CD4-positive, alpha-beta T cell treated with Interleukin-21 for 1 hour (primary cell): ENCODE results near the gene SUFU.
A peak's percentile ranks its signal among the peaks of the same experiment; 100 is the strongest.

ENCODE experiments used
- DNase-seq: peaks from one replicate; pipeline ENCODE4 v3.0.0-alpha.2; 2020

SUFU gene

DNA sequence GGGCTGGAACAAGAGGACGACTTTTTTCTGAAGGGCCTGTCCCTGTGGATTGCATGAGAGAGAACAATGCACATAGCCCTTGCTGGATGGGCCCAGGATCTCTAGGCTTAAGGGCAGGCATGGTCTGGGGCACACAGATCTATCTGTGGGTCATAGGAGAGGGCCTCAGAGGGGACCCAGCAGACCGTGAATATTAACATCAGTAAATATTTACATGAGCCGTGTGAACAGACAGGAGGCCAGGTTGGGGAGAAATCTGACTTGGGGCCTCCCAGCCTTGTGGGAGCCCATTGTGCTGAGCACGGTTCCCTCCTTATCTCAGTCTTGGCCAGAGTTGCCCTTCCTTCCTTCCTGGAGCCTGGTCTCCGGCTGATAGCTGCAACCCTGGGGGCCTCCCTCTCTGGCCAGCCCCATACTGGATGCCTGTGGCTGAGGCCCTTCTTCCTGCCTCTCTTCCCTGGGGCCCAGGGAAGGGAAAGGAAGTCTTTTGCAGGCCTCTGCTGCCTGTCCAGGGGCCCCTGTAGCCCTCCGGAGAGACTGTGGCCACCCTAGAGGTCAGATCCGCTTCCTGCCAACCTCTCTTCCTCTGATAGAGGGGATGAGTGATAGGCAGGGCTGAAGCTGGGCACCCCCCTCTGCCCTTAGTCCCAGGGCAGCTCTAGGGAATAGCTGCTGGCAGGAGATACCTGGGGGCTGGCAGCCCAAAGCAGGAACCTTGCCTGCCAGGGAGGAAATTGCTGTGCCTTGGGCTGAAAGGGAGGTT, 96.0 kb downstream of the SUFU start:
- no peak for DNase-seq

DNA sequence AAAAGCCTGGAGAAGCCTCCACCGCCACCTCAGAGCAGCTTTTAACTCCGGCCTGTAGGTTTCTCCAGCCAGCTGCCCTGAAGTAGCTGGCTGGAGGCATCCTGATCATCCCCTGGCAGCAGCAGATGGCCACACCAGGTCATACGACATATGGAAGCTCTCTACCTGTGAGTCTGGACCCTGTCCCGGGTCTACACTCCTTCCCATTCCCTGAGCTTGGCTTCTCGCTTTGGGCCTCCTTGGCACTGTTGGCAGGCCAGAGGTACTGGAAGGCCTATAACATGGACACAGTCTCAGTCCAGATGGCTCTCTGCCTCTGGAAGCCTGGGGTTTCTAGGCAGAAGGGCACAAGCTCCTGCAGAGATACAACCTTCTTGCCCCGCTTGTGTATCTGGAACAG, 97.0 kb downstream of the SUFU start:
- DNase-seq: no peak

DNA sequence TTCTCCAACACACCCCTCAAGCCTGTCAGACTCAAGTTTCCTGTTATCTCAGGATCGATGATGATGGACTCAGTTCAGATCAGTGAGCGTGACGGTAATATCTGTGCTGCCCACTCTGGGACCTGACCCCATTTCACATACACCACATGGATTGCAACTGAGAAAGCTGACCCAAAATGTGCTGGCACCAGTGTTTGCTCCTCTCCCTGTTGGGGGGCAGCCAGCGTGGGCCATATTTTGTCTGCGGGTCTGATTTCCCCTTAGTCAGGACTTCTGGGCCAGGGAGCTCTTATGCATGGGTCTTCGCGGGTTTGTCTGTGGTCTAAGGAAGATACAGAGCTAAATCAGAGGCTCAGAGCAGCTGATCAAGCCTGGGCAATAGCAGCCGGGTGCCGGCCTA, 97.9 kb downstream of the SUFU start:
- DNase-seq: no peak

DNA sequence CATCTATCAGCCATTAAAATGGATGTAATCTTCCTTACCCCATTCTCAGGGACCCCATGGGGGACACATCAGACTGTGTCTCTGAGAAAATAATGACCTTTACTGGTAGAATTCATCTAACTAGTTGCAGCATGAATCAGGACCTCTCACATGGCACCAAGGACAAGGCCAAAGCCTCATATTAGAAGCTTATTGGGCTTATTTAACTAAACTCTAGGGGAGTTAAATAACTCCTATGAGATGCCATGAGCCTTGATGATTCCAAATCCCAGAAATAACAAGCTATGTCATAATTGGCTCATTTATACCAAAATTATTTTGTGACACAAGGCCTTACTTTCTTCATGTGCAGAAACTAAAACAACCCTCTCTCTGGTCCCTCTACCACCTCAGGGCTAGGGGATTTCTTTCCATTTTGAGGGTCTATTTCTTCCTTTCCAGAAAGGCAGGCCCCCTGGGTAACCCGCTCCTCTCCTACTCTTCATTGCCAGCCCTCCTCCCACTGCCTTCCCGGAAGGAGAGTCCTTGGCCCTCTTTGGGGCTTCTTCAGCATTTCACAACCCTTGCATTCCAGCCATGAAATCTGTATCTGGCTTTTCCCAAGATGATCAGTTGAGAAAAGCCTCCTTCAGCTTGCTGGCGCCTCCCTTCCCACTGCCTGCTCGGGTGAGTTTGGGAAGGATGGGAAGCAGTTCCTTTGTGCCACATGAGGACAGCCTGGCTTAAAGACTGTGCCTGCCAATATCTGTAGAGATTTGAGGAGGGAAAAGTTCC, 98.7 kb downstream of the SUFU start:
- DNase-seq: no peak

DNA sequence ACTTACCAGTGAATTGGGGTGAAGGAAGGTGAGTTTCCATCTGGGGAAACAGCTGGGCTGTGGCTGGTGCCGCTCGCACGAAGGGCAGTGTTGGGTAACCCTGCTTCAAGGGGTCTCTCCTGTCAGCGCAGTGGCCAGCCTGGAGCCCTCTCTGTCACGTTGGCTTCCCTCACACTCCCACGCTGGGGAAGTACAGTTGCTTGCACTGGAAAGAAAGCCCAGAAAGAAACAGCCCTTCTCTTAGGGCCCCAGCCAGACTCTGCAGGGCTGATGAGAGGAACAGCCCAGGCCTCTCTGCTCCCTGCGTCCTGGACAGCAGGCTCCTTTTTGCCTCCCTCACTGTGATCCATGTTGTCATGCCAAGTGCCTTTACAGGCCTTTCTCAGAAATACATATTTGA, 100.2 kb downstream of the SUFU start:
- no peak for DNase-seq

DNA sequence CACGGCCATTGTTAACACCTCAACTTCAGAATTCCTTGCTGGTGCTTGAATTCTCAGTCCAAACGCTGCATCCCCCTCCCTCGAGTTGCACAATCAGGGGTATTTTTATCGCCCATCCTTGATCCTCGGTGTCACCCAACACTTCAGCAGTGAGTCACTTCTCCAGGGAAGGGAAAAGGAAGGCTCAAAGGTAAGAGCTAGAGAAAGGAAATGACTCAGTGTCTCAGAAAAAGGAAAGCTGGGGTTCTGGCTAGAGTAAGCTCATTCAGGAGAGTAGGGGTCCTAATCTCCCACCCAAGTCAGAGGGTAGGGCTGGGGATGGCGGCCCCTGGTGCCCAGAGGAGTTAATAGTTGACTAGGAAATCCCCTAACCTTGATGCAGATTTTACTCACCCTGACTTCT, 100.7 kb downstream of the SUFU start:
- no peak for DNase-seq

DNA sequence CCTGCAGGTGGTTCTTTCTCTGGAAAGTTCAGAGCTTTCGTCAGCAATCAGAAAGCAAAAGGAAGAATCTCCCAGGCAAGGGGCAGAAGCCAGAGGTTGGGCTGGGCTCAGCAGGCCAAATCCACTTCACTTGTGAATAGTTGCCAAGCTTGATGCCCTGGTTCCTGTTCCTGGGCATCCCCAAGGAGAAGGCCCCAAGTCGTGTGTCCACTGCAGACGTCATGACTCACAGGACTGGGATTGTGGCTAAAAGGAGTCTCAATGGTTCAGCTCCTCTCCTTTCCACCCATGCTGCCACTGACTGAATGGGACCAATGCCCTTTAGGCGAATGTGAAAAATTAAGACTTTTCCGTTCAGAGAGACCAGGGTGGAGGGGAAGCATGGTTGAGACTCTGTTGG, 101.9 kb downstream of the SUFU start:
- DNase-seq: no peak

DNA sequence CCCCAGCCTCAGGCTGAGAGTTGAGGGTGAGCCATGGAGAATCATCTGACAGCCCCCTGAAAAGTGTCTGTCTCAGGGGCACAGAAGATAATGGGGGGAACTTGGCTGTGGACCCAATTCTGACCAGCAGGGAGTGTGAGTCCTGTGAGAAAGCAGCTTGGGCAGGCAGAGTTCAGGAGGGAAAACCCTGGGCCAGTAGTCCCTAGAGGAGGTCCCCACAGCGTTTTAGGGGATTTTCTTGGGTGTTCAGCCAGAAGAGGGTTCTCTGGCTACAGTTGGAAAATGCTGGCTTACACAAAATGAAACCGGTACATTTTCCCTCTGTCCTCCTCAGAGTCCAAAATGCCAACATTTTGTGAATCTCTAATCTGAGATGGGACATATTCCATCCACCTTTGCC, 104.7 kb downstream of the SUFU start:
- no peak for DNase-seq

DNA sequence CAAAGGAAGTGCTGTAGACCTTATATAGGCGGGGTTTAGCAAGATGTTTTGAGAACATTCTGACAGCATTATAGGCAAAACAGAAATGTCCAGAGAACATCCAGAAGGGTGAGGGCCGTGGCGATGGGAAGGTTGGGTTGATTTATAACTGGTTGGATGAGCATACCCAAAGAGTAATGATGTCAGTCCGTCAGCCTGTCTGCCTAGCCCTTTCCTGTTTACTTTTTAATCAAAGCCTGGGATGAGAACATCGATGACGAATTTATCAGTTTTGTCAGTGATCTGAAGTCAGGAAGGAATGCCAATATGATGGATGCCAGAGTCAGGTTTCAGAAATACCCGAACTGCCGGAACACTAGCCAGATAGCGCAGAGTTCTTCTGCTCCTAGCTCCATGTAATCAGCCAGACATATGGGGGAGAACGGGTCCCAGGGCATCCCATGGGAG, 106.7 kb downstream of the SUFU start:
- DNase-seq: peak; percentile 21

DNA sequence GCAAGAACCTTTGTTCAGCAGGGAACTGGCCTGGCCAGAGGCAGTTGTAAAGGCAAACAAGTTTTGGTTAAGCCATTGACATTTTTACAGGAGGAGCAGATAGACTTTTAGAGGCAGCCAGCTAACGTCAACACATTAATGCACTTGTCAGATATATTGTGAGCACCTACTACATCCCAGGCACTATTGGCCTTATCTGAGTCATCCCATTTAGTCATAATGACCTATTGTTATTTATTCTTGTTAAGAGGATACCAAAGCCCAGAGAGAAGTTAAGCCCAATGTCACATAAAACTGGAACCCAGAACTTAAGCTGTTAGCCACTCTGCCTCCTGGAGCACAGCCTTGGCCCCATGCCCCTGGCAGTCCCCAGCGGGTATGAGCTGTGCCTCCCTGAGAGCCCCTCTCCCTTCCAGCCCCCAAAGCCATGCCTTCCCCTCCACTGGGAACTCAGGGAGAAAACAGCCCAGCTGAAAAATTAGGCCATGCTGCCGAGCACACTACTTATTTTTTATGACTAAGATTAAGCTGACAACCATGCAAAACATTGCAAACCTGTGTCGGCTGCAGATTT, 107.8 kb downstream of the SUFU start:
- DNase-seq: no peak

DNA sequence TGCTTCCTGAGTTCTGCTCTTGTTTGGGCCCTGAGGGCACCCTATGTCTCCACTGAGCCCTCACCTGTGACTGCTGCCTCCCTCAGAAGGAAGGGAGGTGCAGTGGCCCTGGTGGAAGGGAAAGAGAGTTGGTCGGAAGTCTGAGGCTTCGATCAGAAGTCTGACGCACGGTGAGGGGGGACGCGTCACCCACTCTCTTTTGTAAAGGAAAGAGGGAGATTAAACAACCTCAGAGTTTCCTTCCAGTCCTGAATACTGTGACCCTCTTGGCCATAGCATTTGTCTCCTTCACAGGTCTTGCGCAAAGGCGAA, 109.1 kb downstream of the SUFU start:
- peak; percentile 59 for DNase-seq

DNA sequence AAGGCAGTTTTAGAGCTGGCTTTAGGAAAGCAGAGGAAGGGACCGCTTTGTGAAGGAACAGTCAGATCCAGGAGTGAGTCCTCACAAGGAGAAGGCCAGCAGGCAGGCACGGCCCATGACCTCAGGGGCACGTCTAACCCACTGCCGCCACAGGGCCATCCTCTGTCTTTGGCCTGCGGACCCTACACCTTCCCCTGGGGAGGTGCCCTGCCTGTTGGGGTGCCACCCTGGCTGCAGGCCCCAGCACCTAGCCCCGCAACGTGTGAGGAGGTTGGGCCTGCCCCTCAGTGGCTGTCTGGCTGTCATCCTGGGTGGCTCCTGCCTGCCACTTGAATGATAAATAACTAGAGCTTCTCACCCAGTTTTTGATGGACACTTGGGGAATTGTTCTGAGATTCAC, 109.5 kb downstream of the SUFU start:
- DNase-seq: no peak

DNA sequence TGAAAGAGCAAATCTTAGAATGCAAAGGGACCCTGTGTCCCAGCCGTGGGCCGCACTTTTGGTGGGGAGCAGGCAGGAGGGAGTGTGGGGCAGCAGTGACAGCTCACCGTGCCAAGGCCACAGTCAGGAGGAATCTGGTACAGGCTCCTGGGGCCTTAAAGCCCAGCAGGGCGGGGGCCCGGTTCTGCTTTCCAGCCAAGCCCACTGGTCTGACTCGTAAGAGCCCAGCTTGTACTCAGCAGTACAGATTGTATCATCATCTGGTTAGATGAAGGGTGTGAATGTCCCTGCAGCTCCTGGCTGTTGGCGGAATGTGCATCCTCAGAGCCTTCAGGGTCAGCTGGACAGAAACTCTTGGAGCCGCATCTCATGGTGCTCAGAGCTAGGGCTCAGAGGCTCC, 110.0 kb downstream of the SUFU start:
- DNase-seq: no peak

DNA sequence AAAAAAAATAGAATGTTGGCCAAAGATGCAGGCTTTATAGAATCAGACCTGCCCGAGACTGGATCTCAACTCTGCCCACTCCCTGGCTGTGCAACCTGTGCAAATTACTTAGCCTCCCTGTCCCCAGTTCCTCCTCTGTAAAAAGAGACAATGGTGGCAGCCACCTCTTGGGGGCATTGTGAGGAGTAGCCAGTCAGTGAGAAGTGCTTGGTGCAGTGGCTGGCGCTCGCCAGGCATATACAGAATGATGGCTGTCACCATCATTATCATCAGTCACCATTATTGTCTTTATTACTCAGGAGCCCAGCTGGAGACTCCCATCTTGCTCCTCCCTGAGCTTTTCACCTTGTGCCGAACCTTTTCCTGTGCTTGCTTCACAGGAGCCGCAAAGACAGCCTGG, 111.1 kb downstream of the SUFU start:
- DNase-seq: no peak

DNA sequence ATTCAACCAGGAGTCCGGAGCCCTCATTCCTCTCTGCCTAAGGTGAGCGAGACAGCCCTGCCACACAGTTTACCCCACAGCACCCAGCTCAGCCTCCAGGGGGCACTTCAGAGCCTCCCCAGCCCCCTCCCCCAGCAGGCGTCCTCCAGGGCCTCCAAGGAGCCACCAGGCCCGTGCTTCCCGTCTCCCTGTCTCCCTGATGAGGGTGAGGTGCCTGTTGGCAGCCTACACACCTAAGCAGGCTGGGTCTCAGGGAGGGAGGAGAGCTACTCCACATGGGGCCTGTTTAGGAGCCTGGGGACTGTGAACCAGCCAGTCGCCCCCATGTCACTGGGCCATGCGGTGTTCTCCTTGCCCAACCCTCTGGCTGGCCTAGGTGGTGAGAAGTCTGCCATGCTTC, 111.6 kb downstream of the SUFU start:
- DNase-seq: no peak

DNA sequence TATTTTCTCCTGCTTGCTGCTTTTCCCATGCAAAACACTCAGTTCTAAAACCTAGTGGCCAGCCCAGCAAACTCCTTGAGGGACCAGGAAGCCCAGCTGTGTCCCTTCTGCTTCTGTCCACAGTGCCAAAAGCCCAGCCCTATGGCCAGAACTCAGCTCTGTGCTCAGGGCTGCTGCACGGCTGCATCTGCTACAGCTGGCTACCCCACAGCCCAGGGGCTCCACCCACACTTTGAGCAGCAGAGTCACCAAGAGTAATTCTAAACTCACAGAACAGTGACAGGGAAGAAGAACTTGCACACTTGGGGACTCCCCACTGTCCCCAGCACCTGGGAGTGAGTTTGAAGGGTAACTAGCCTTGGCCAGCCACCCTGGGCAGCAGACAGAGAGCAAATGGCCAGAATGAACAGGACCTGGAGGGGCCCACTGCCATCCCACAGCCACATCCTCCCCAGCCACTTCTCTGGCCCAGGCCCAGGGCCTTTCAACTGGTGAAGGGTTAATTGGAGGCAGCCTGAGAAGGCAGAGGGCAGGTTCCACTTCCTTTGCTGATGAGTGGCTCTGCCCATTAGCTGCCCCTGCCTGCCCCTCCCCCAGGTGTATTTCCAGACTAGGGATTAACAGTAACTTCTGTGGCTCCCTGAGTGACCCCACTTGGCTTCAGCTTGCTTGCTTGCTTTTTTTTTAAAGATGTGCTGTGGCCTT, 112.4 kb downstream of the SUFU start:
- DNase-seq: no peak

DNA sequence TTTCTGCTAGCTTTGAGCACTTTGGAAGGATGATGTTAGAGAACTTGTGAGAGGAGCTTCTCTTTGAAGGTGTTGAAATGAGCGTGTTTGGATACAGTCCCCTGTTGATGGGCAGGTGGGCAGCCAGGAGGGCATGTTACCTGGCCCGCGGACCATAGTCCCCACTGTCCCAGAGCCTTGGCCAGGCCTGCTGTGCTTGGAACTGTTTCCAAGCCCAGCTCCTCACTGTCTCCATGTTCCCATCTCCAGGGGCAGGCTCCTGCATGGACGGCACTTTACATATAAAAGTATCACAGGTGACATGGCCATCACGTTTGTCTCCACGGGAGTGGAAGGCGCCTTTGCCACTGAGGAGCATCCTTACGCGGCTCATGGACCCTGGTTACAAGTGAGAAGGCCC, 113.3 kb downstream of the SUFU start:
- DNase-seq: no peak

DNA sequence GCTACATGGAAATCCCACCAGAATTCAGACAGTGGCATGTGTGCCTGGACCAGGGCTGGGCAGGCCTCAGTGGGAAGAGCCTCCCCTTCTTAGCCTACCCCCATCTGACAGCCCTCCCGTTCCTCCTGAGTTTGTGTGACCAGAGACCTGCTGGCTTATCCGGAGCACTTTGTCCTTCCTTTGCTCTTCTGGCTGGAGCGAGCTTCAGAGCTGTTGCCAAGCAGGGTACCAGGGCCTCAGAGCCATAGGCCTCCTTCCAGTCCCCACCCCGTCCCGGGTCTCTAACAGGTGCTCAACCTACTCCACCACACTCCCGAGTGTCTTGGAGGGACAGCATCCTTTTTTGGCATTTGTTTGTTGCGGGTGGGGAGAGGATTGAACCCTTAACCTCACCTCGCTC, 114.0 kb downstream of the SUFU start:
- no peak for DNase-seq

DNA sequence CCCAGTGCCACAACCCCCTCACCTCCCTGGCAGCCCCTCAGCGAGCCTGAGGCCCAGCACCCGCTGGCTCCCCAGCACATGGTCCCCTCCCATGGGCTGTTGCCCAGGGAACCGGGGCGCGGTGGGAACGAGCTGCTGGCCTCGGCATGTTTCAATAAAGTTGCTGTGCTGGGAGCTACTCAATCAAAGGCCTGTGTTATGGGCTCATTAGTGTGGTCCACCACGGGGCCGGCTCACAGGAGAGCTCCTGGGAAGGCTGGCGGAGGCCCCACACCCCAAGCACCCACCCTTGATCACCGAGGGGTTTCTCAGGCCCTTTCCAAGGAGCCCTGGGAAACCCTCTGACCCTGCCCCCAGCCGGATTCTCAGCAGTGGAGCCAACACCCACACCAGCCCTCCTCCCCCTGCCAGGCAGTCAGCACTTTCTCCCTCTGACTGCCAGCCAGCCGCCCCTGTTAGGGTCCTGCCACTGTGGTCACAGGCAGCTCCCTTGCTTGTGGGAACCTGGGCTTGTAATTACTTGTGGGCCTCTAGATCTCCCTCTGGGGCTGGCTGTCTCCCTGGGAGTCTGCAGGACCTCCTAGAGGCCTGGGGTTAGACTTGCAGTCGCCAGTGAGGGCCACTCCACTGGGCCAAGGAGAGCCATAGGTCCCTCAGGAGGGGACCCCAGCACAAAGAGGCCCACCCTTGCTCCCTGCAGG, 115.7 kb downstream of the SUFU start:
- DNase-seq: no peak

DNA sequence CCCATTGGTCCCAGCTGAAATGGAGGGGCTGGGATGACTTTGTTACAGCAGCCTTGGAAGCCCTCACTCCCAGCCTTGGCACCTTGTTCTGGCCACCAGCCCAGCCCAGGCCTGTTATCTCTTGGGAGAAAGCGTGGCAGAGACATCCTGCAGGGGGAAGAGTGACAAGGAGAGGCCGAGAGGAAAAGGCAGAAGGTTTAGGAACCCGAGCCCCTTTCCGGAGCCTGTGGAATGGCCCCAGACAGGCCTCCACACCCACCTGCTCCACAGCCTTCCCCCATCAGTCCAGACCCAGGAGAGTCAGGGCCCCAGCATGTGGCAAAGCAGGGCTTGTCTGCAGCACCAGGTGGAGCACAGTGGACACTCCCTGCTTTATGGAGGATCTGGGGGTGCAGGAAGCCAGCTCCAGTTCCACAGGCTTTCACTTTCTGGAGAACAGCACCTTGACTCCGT, 116.4 kb downstream of the SUFU start:
- no peak for DNase-seq

DNA sequence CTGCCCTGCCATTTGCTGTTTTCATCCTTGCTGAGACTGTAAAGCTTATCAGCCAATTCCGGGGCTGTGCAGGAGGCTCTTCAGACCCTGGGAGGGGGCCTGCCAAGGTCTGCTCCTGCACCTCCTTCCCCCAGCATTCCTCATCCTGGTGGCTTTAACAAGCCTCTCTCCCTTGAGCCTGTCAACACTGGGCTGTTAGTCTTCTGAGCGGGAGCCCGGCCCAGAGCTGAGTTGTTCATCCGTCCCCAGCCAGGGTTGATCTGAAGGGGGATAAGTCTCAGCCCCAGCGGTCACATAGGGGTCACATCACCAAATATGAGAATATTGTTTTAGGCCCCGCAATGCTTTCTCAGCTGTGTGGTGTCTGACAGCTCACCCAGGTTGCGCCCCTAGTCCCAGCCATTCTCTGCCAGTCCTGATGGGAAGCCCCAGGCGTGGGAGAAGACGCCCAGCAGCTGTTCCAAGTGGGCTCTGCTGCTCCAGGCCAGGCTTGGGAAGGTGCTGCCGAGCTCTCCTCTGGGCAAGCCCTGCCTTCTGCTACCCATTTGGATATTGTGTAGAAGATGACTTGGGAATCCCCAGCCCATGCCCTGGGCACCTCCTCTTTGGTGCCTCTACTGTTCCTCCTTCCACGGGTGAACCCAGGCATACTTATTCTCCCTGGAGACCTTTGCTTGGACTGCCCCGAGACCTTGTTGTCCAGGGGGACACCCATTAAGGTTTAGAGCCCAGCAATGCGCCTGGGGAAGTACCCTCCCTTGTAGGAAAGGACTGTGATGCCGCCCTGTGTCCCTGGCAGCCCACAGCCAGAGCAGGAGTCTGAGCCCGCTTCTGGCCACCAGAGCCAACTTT, 117.0 kb downstream of the SUFU start:
- DNase-seq: no peak
